ENCODE results near the gene CDCA7L.
"Not testable (repeated sequence)": the region's sequence is repeated elsewhere in the genome, so short reads cannot be mapped to it uniquely, and the experiment has no call there.

Gene CDCA7L

DNA sequence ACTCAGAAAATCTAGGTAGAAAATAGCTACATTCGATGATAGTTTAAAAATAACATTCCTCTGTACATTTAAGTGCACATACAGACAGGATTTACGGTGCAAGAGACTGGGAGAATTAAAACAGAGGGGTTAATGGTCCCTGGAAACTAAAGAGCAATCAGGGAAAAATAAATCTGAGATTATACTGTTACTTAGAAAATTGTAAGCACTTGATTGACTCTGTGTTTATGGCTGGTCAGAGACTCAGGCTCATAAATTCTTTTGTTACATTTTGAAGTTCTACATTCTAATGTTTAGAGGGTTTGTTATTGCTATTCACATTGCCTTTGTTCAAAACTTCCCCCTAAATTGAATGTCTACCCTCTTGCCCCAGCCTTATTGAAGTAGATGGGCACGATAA is 54.4 kb downstream of the CDCA7L start:
- H3K27me3 ChIP-seq (replicated peaks) = no peaks in the 10 kb centered on the region
- no peaks in the 10 kb centered on the region for H3K36me3 ChIP-seq (replicated peaks)
- DNase-seq = no peak
- in situ Hi-C loops (cut with HindIII; ENCODE audit: low pct_ligation_motif_present, low sequenced_read_pairs) = no loop called here
- TF ChIP-seq, protein P1, sequence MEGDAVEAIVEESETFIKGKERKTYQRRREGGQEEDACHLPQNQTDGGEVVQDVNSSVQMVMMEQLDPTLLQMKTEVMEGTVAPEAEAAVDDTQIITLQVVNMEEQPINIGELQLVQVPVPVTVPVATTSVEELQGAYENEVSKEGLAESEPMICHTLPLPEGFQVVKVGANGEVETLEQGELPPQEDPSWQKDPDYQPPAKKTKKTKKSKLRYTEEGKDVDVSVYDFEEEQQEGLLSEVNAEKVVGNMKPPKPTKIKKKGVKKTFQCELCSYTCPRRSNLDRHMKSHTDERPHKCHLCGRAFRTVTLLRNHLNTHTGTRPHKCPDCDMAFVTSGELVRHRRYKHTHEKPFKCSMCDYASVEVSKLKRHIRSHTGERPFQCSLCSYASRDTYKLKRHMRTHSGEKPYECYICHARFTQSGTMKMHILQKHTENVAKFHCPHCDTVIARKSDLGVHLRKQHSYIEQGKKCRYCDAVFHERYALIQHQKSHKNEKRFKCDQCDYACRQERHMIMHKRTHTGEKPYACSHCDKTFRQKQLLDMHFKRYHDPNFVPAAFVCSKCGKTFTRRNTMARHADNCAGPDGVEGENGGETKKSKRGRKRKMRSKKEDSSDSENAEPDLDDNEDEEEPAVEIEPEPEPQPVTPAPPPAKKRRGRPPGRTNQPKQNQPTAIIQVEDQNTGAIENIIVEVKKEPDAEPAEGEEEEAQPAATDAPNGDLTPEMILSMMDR (IDR thresholded peaks at IDR 0.05; ENCODE audit: low read depth, low read length, missing control alignments) = no peak
- H3K27ac ChIP-seq = no peak overlapping the region
- H3K4me3 ChIP-seq (ENCODE audit: low read depth, low read length) = no peak overlapping the region

DNA sequence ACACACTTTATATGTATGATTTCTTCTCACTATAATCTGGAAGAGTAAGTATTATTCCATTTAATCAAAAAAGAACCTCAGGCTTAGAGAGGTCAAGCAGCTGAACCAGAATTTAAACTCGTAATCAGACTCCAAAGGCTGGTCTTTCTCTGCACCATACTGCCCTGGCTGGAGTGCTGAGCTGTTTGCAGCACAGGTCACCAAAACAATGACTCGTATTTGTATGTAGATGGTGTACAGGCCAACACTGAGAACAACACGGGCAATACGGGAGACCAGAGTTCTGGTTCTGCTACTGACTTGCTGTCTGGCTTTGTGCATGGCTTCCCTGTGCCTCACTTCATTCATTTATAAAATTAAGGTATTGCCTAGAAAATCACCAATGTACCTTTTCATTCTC is 57.9 kb downstream of the CDCA7L start:
- Histone ChIP-seq H3K36me3 (replicated peaks) (no peaks in the 10 kb centered on the region), H3K27me3 (replicated peaks) (no peaks in the 10 kb centered on the region), H3K4me3 (ENCODE audit: low read depth, low read length) (no peak overlapping the region), H3K27ac (no peak overlapping the region)
- TF ChIP-seq, protein P1 (IDR thresholded peaks at IDR 0.05; ENCODE audit: low read depth, low read length, missing control alignments) = no peak
- in situ Hi-C loops (cut with HindIII; ENCODE audit: low pct_ligation_motif_present, low sequenced_read_pairs) = no loop called here
- no peak for DNase-seq

DNA sequence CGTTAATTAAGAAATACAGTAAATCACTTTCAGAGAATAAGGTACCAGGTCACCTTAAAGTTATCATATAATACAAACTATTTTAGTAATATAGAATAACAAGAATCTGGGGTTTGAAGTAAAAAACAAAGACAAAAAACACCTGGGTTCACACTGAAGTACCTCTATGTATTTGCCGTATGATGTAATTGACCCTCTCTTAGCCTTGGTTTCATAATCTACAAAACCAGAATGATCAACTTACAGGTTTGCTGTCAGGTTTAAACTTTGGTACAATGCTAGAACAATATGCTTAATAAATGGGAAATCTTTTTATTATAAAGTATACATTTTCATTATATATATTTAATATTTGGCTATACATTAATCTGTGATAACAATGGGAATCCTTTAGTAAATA is 58.3 kb downstream of the CDCA7L start:
- in situ Hi-C loops (cut with HindIII; ENCODE audit: low pct_ligation_motif_present, low sequenced_read_pairs) = no loop called here
- Histone ChIP-seq H3K4me3 (ENCODE audit: low read depth, low read length) (no peak overlapping the region), H3K36me3 (replicated peaks) (no peaks in the 10 kb centered on the region), H3K27ac (no peak overlapping the region), H3K27me3 (replicated peaks) (no peaks in the 10 kb centered on the region)
- DNase-seq = no peak
- TF ChIP-seq, protein P1 (IDR thresholded peaks at IDR 0.05; ENCODE audit: low read depth, low read length, missing control alignments) = no peak

DNA sequence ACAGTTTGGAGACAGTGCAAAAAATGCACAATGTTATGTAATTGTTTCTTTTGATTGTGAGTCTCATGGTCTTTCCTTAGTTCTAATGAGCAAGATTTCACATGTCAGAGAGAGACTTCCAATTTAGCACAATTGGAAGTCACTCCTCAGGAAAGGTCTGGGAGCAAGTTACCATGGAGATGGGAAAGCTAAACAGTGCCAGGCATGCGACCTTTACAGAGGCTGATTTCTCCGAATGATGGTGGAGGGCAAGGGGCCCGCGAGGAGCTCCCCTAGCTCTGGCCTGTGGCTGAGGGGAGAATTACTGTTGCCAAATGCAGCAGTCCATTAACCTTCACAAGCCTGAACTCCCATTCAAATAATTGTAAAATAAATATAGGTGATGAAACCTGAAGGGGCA is 59.3 kb downstream of the CDCA7L start:
- DNase-seq = no peak
- no peaks in the 10 kb centered on the region for H3K36me3 ChIP-seq (replicated peaks)
- no peak overlapping the region for H3K4me3 ChIP-seq (ENCODE audit: low read depth, low read length)
- H3K27me3 ChIP-seq (replicated peaks) = no peaks in the 10 kb centered on the region
- no peak overlapping the region for H3K27ac ChIP-seq
- in situ Hi-C loops (cut with HindIII; ENCODE audit: low pct_ligation_motif_present, low sequenced_read_pairs) = no loop called here
- TF ChIP-seq, protein P1 (IDR thresholded peaks at IDR 0.05; ENCODE audit: low read depth, low read length, missing control alignments) = no peak

DNA sequence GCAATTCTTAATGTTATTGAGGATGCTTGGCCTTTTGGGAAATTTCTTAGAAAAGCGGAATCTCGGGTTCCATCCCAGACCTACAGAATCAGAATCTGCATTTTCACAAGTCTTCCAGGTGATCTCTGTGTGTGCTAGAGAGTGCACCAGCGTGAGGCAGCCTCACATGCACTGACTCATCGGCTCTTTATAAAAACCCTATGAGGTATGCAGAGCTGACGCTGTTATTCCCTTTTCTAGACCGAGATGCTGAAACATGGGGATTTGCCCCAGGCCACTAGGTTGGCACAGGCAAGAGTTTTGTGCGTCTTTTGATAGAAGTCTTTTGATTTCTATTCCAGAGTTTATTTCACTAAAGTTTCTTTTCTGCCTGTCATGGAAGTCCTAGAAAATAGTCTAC is 61.2 kb downstream of the CDCA7L start:
- in situ Hi-C loops (cut with HindIII; ENCODE audit: low pct_ligation_motif_present, low sequenced_read_pairs) = no loop called here
- Histone ChIP-seq H3K36me3 (replicated peaks) (no peaks in the 10 kb centered on the region), H3K27me3 (replicated peaks) (no peaks in the 10 kb centered on the region), H3K4me3 (ENCODE audit: low read depth, low read length) (no peak overlapping the region), H3K27ac (no peak overlapping the region)
- DNase-seq = no peak
- TF ChIP-seq, protein P1 (IDR thresholded peaks at IDR 0.05; ENCODE audit: low read depth, low read length, missing control alignments) = no peak

DNA sequence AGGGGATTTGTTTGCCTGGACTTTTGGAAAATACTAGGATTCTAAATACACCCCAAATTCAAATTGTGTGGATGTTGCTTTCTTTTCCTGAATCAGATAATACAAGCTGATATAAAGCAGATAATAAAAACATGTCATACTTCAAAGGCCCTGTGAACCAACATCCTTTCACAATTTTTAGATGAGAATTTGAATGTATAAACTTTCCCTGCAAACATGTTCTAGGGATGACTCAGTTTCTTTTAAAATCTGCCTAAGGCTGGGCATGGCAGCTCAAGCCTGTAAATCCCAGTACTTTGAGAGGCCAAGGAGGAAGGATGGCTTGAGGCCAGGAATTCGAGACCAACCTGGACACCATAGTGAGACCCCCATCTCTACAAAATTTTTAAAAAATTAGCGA is 62.2 kb downstream of the CDCA7L start:
- H3K36me3 ChIP-seq (replicated peaks); in situ Hi-C loops (cut with HindIII; ENCODE audit: low pct_ligation_motif_present, low sequenced_read_pairs); H3K27me3 ChIP-seq (replicated peaks); DNase-seq; H3K4me3 ChIP-seq (ENCODE audit: low read depth, low read length); H3K27ac ChIP-seq: not testable (repeated sequence)

Measured in brain microvascular endothelial cell (primary cell).